Middle frontal gyrus (tissue), 1 donor: Measurements from ENCODE around the gene UTP14C.
"Not testable (repeated sequence)": the region's sequence is repeated elsewhere in the genome, so short reads cannot be mapped to it uniquely, and the experiment has no call there.

Experiments used
- DNase-seq: peaks from one replicate; pipeline ENCODE4 v3.0.0-alpha.2; 2015; ENCODE audit warnings: low spot score; ENCODE audit errors: extremely low spot score

UTP14C gene

DNA sequence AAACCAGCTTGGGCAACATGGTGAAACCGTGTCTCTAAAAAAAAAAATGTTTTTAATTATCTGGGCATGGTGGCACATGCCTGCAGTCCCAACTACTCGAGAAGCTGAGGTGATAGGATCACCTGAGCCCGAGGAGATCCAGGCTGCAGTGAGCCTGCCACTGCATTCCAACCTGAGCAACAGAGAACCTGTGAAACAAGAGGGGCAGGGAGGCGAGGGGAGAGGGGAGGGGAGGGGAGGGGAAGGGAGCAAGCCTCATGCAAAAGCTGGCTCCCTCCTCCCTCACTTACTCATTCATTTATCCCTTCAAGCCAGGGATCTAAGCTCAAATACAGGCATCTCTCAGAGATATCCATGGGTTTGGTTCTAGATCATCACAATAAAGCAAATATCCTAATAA is 22.1 kb upstream of the UTP14C start:
- DNase-seq, result no peak

DNA sequence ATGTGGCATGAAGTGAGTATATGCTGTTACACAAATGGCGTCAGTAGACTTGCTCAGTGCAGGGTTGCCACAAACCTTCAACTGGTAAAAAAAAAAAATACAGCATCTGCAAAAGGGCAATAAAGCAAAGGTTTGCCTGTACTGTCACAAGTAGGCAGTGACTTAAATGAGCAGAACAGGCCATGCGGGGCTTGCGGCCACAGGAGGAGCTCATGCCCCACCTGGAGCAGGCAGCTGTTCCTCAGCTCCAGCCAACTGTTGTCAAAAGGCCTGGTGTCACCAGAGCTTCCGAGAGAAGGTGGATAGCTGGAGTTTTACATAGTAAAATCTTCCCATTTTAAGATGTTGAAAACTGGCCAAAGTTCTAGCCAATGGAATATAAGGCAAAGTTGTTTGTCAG is 20.9 kb upstream of the UTP14C start:
- no peak for DNase-seq

GRCh38 chr13:52004511-52005170 is 19.9 kb upstream of the UTP14C start:
- DNase-seq, result no peak

- no peak for DNase-seq
These were observed 18.5 kb upstream of the UTP14C start for GRCh38 chr13:52005841-52006522.

DNA sequence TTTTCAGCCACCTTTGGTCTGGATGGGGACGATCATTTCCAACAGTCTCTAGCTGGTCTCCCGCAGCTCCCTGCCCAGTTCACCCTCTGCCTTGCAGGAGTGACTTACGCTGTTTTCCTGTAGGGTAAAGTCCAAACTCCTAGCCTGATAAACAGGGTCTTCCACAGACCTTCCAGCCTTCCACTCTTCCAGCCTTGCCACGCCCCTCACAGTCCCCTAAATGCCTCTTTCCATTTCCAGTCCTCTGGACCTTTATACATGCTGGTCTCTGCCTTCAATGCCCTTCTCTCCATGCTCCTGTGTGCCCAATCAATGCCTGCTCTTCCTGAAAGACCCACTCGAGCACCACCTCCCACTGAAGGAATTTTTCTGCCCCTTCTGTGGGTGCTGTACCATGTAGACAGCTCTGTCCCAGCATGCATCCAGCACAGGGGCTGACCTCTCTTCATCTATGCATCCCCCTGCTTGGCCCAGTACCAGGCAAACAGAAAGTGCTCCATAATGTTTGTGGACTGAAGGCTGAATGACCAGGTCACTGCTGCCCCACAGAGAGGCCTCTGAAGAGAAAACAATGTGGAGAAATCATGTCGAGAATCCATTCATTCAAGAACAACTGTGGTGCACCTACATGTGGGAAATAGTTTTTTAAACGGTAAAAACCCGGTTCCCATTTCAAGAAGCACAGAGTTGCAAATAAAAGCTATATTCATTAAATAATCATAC is 17.8 kb upstream of the UTP14C start:
- no peak for DNase-seq

GRCh38 chr13:52009946-52010345 is 14.5 kb upstream of the UTP14C start:
- no peak for DNase-seq

- DNase-seq, result no peak
These were observed 13.4 kb upstream of the UTP14C start, which contains the start of gene ATP7B for GRCh38 chr13:52010890-52011631. TSS of gene ATP7B (minus strand) at chr13:52011450. CDS start at chr13:52011337, 113 bp downstream.

DNA sequence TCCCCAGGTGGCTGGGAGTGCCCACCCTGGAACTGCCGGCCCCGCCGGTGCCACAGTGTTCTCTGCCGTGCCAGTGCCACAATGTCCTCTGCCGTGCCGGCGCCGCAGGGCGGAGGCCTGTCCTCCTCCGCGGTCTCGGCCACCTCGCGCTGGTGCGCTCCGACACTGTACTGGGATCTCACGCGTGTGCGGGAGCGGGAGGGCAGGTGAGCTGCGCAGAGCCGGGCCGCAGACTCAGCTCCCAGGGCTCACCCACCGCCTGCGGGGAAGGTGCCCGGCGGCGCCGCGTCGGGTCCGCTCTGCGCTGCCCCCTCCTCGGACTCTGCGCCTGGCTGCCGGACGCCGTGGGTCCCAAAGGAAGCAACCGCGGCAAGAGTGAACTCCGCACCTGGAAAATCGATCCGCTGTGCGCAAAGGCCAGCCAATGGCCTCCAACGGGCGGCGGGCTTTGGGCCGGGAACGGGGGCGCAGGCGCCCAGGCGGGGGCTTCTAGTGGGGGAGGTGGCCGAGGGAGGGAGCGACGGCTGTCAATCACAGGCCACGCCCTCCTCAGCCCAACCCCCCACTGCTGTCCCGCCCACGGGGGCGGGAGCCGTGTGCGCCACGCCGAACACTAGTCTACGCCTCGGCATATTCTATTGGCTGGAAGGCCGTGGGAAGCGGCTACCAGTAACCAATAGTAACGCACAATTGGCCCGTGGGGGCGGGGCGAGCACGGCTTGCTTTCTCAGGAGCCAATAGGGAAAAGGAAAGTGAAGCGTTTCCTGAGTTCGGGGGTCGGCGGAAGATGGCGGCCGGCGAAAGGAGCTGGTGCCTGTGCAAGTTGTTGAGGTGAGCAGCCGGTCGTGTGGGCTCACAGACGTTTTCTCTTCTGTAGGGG is 12.6 kb upstream of the UTP14C start, which contains the start of gene ALG11:
ALG11 (plus strand) TSS at position 767 of the 880 bp plus-strand sequence; CDS start at position 788, 21 bp downstream.
- peak; percentile 98 for DNase-seq

DNA sequence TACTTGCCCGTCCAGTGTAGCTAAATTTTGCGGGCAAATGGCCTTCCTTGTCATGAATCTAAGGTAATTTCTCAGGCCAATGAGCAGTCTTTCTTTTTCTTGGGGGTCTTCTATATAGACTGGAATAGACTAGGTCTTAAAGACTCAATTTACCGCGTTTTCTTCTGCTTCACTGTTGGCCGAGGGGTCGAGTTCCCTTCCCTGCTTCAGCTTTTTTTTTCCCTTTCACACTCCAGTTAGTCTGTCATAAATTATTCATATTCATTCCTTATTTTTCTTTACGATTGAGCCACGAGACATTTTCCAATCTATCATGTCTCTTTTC is 12.0 kb upstream of the UTP14C start:
- DNase-seq, result no peak

- DNase-seq, result no peak
These were observed 8.2 kb upstream of the UTP14C start for GRCh38 chr13:52016296-52016695.

DNA sequence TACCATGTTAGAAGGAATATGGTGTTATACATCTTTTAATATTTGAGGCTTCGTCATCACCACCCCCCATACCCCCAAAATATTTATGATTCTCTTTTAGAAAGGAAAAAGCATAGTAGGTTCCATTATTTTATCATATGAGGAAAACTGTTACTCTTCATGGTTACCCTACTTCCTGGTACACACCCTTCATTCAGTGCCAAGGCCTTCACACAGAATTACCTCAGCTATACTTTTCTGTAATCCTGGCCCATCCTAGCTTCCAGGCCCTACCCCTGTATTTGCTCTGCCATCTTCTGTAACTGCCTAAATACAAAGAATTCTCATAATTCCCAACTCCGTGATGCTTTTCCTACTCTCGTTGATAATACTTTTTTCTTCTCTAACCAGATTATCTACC is 4.3 kb upstream of the UTP14C start:
- no peak for DNase-seq

- DNase-seq, result no peak
These were observed 2.1 kb upstream of the UTP14C start for GRCh38 chr13:52022356-52022755.

DNA sequence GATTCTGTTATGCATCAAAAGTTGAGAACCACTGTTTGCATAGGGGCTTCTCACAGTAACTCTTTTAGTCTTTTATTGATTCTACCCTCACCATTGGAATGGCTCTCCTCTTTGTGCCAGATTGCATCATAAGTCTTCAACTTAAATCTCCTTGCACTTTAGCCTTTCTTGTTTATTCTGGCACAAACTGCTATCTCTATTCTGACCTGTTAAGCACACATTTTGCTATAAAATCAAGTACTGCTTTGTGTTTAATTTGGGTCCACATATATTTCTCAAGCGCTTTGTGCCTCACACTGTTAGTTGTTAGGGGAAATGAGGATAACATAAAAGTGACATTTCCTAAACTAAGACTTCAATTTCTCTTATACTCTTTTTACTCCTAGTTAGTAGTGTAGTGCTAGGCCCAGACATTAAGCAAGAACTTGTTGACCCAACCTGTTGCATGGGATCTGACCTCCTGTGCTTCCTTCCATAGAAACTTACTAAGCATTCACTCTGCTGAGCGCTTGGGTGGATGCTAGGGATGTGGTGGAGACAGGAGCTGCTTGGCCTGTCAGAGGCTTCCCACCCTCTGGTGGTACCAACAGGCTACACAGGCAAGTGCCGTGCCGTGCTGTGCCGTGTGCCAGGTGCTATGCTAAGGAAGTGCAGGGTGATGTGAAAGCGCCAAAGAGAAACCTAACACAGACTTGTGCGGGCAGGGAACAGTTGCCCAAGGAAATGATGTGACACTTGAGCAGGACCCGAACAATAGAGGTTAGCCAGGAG is 1.2 kb downstream of the UTP14C start:
- no peak for DNase-seq

GRCh38 chr13:52026246-52026626 is 1.7 kb downstream of the UTP14C start:
- DNase-seq, result no peak

DNA sequence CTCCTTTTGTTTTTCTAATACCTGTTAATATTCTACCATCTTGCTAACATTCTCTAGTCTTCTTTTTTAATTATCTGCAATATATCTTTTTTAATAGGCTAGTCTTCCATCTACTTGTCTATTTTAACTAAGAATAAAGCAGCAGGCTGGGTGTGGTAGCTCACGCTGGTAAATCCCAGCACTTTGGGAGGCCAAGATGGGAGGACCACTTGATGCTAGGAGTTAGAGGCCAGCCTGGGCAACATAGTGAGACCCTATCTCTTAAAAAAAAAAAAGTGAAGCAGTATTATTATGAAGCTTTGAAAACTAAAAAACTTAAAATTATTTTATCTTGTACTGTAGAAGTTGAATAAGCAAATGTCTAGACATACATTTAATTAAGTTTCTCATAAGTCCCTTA is 3.3 kb downstream of the UTP14C start:
- DNase-seq, result no peak

DNA sequence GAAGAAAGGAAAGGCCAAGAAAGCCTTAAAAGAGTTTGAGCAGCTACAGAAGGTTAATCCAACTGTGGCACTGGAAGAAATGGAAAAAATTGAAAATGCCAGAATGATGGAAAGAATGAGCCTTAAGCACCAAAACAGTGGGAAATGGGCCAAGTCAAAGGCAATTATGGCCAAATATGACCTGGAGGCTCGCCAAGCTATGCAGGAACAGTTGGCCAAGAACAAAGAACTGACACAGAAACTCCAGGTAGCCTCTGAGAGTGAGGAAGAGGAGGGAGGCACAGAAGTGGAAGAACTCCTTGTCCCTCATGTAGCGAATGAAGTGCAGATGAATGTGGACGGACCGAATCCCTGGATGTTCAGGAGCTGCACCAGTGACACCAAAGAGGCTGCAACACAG is 5.1 kb downstream of the UTP14C start:
- no peak for DNase-seq

DNA sequence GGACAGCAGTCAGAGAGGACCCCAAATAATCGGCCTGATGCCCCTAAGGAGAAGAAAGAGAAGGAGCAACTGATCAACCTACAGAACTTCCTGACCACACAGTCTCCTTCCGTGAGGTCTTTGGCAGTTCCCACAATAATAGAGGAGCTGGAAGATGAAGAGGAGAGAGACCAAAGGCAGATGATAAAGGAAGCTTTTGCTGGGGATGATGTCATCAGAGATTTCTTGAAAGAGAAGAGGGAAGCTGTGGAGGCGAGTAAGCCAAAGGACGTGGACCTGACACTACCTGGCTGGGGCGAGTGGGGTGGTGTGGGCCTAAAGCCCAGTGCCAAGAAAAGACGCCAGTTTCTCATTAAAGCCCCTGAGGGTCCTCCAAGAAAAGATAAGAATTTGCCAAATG is 5.9 kb downstream of the UTP14C start:
- DNase-seq, result not testable (repeated sequence)

GRCh38 chr13:52033039-52033438 is 8.5 kb downstream of the UTP14C start:
- no peak for DNase-seq

DNA sequence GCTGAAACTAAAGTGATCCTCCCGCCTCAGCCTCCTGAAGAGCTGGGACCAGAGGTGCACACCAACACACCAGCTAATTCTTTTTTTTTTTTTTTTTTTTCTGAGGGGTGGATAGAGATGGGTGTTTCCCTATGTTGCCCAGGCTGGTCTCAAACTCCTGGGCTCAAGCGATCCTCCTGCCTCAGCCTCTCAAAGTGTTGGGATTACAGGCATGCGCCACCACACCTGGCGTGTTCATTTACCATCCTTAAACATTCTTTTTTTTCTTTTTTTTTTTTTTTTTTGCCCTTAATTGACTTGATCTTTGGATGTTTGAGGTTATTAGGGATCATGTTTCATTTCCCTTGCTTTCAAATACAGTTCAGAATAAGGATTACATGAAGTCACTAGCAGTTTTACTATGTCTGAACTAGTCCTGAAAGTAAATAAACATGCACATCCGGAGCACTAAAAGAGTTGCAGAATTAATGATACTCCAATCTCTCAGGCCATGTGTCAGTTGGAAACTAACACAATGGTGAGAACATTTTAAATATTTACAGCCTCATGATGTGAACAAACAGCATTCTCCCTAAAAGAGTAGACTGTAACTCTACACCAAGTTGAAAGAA is 10.2 kb downstream of the UTP14C start:
- no peak for DNase-seq

DNA sequence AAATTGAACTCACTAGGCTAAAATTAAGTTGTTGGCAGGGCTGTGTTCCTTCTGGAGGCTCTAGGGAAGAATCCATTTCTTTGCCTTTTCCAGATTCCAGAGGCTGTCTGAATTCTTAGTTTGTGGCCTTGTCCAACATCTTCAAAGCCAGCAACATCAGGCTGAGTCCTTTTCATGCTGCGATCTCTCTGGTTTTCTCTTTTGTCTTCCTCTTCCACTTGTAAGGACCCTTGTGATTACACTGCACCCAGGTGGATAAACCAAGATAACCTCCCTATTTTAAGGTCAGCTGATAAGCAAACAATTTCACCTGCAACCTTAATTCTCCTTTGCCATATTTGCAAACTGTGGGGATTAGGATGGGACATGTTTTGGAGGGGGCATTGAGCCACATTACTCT is 11.5 kb downstream of the UTP14C start:
- DNase-seq, result no peak
